Neural cell (in vitro differentiated cells): ENCODE data around the gene KCNA3. TPM values are rescaled to one million over a fixed set of nuclear protein-coding genes. Genes with fewer than 3 reads are reported as not detected.

Source experiments
- H2AFZ ChIP-seq: fragments of 200-600, 300-800 bp; sonication (generic), shearing (Covaris generic); 2 replicates; pipeline ENCODE4 v1.6.0; 2014; ENCODE audit warnings: low read depth, mild to moderate bottlenecking, antibody characterized with exemption, low read length, moderate library complexity
- H3F3A ChIP-seq: fragments of 200-600 bp; shearing (Covaris generic); 2 replicates; pipeline ENCODE4 v1.6.1; 2016; ENCODE audit warnings: mild to moderate bottlenecking, moderate library complexity, mixed read lengths, antibody characterized with exemption, low read length; ENCODE audit not compliant: insufficient read depth, poor library complexity, severe bottlenecking
- H3K27ac ChIP-seq: fragments of 200-600, 300-800 bp; sonication (generic), shearing (Covaris generic); 2 replicates; pipeline ENCODE4 v1.5.1; 2014; ENCODE audit warnings: mild to moderate bottlenecking, low read length, moderate library complexity
- H3K27me3 ChIP-seq: fragments of 300-800, 200-600 bp; sonication (generic), shearing (Covaris generic); 2 replicates; pipeline ENCODE4 v1.6.0; 2014; ENCODE audit warnings: mild to moderate bottlenecking, low read depth, low read length, moderate library complexity; ENCODE audit not compliant: insufficient read depth
- H3K36me3 ChIP-seq: fragments of 300-800, 200-600 bp; sonication (generic), shearing (Covaris generic); 2 replicates; pipeline ENCODE4 v1.5.1; 2014; ENCODE audit warnings: mild to moderate bottlenecking, antibody characterized with exemption, low read length, moderate library complexity; ENCODE audit not compliant: insufficient read depth
- H3K4me2 ChIP-seq: fragments of 300-800, 200-600 bp; sonication (generic), shearing (Covaris generic); 2 replicates; pipeline ENCODE4 v1.6.0; 2014; ENCODE audit warnings: mild to moderate bottlenecking, low read length
- H3K4me3 ChIP-seq: fragments of 300-800, 200-600 bp; sonication (generic), shearing (Covaris generic); 2 replicates; pipeline ENCODE4 v1.5.1; 2014; ENCODE audit warnings: mild to moderate bottlenecking, low read length, moderate library complexity
- H3K79me2 ChIP-seq: fragments of 200-600 bp; shearing (Covaris generic); replicated peaks from 2 replicates; pipeline ENCODE4 v1.6.0; 2014; ENCODE audit warnings: mild to moderate bottlenecking, low read length, moderate library complexity; ENCODE audit not compliant: insufficient read depth
- H3K9ac ChIP-seq: fragments of 300-800, 200-600 bp; sonication (generic), shearing (Covaris generic); 2 replicates; pipeline ENCODE4 v1.6.1; 2016; ENCODE audit warnings: mild to moderate bottlenecking, low read length, mixed read lengths
- H3K9me2 ChIP-seq: fragments of 200-600 bp; shearing (Covaris generic); 2 replicates; pipeline ENCODE4 v1.6.1; 2016; ENCODE audit warnings: mild to moderate bottlenecking, low read length, mixed read lengths; ENCODE audit not compliant: insufficient read depth
- H3K9me3 ChIP-seq: fragments of 200-600, 300-800 bp; sonication (generic), shearing (Covaris generic); 2 replicates; pipeline ENCODE4 v1.6.1; 2016; ENCODE audit warnings: mild to moderate bottlenecking, mixed run types, low read length, moderate library complexity, mixed read lengths
- H4K20me1 ChIP-seq: fragments of 200-600 bp; shearing (Covaris generic); 2 replicates; pipeline ENCODE4 v1.6.1; 2016; ENCODE audit warnings: mild to moderate bottlenecking, mixed run types; ENCODE audit not compliant: insufficient read depth
- EP300 ChIP-seq: fragments of 450-650 bp; conservative IDR thresholded peaks from 2 replicates; pipeline ENCODE4 v1.6.1; 2014; ENCODE audit warnings: antibody characterized with exemption, mild to moderate bottlenecking, moderate library complexity; ENCODE audit not compliant: poor library complexity, severe bottlenecking
- EZH2 ChIP-seq: fragments of 200-600, 300-800 bp; shearing (Covaris generic), sonication (generic); IDR thresholded peaks from 2 replicates; pipeline ENCODE4 v1.6.1; 2014; ENCODE audit warnings: antibody characterized with exemption, low read length, borderline replicate concordance, mild to moderate bottlenecking; ENCODE audit not compliant: insufficient read depth, poor library complexity, severe bottlenecking
- MXI1 ChIP-seq: fragments of 450-650 bp; conservative IDR thresholded peaks from 2 replicates; pipeline ENCODE4 v1.6.1; 2014; ENCODE audit warnings: antibody characterized with exemption, mild to moderate bottlenecking; ENCODE audit not compliant: poor library complexity, severe bottlenecking
- POLR2AphosphoS5 ChIP-seq: IDR thresholded peaks from 2 replicates; pipeline ENCODE4 v1.6.1; 2012
- RAD21 ChIP-seq: fragments of 450-650 bp; conservative IDR thresholded peaks from 2 replicates; pipeline ENCODE4 v1.6.1; 2014; ENCODE audit warnings: antibody characterized with exemption, mild to moderate bottlenecking, moderate library complexity
- SMC3 ChIP-seq: fragments of 450-650 bp; conservative IDR thresholded peaks from 2 replicates; pipeline ENCODE4 v1.6.1; 2014; ENCODE audit warnings: antibody characterized with exemption, mild to moderate bottlenecking, moderate library complexity; ENCODE audit not compliant: poor library complexity
- TAF1 ChIP-seq: IDR thresholded peaks from 2 replicates; pipeline ENCODE4 v1.6.1; 2012; ENCODE audit warnings: low read depth
- polyA plus RNA-seq: library from polyadenylated mRNA; depleted of rRNA; stranded (reverse); fragments of >200 nt; gene quantifications from 2 replicates; pipeline ENCODE4 v1.2.3, GENCODE V29; 2014
- TF ChIP-seq, protein P1 (sequence below): fragments of 450-650 bp; IDR thresholded peaks from 2 replicates; pipeline ENCODE4 v1.5.1; 2014; ENCODE audit warnings: antibody characterized with exemption, mild to moderate bottlenecking, moderate library complexity; ENCODE audit not compliant: poor library complexity, severe bottlenecking
- TF ChIP-seq, protein P2 (sequence below): IDR thresholded peaks from 2 replicates; pipeline ENCODE4 v1.6.1; 2012; ENCODE audit warnings: borderline replicate concordance

The KCNA3 gene
- polyA plus RNA-seq, 1 donor from 2014 or later, result 5.6 TPM

DNA sequence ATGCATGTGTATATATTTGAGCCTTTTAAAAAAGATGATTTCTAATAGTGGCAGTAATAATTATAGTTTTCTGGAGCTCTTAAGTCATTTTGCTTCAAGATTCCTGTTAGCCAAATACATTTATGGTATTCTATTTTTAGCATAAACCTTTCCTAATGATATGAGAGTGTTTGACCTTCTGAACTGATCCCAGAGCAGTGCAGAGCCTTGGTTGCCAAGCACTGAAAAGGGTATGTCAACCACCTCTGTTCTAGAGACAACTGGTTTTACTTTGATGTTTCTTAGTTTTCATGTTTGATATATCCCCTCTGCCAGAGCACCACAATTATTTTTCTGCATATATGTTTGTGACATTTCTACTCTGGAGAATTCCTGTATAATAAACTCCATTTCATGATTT, 15.1 kb upstream of the KCNA3 start:
- no peaks in the 10 kb centered on the region for H3K79me2 ChIP-seq
- H3F3A ChIP-seq, result no peaks in the 10 kb centered on the region
- H4K20me1 ChIP-seq, result no peaks in the 10 kb centered on the region
- no peak overlapping the region for H3K9ac ChIP-seq
- H3K9me3 ChIP-seq, result no peaks in the 10 kb centered on the region
- no peaks in the 10 kb centered on the region for H3K27me3 ChIP-seq
- H3K27ac ChIP-seq, result no peak overlapping the region
- TF ChIP-seq RAD21, result no peak
- TF ChIP-seq, protein P1, sequence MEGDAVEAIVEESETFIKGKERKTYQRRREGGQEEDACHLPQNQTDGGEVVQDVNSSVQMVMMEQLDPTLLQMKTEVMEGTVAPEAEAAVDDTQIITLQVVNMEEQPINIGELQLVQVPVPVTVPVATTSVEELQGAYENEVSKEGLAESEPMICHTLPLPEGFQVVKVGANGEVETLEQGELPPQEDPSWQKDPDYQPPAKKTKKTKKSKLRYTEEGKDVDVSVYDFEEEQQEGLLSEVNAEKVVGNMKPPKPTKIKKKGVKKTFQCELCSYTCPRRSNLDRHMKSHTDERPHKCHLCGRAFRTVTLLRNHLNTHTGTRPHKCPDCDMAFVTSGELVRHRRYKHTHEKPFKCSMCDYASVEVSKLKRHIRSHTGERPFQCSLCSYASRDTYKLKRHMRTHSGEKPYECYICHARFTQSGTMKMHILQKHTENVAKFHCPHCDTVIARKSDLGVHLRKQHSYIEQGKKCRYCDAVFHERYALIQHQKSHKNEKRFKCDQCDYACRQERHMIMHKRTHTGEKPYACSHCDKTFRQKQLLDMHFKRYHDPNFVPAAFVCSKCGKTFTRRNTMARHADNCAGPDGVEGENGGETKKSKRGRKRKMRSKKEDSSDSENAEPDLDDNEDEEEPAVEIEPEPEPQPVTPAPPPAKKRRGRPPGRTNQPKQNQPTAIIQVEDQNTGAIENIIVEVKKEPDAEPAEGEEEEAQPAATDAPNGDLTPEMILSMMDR, result no peak
- no peak for TF ChIP-seq POLR2AphosphoS5
- no peak for TF ChIP-seq TAF1
- TF ChIP-seq, protein P2, sequence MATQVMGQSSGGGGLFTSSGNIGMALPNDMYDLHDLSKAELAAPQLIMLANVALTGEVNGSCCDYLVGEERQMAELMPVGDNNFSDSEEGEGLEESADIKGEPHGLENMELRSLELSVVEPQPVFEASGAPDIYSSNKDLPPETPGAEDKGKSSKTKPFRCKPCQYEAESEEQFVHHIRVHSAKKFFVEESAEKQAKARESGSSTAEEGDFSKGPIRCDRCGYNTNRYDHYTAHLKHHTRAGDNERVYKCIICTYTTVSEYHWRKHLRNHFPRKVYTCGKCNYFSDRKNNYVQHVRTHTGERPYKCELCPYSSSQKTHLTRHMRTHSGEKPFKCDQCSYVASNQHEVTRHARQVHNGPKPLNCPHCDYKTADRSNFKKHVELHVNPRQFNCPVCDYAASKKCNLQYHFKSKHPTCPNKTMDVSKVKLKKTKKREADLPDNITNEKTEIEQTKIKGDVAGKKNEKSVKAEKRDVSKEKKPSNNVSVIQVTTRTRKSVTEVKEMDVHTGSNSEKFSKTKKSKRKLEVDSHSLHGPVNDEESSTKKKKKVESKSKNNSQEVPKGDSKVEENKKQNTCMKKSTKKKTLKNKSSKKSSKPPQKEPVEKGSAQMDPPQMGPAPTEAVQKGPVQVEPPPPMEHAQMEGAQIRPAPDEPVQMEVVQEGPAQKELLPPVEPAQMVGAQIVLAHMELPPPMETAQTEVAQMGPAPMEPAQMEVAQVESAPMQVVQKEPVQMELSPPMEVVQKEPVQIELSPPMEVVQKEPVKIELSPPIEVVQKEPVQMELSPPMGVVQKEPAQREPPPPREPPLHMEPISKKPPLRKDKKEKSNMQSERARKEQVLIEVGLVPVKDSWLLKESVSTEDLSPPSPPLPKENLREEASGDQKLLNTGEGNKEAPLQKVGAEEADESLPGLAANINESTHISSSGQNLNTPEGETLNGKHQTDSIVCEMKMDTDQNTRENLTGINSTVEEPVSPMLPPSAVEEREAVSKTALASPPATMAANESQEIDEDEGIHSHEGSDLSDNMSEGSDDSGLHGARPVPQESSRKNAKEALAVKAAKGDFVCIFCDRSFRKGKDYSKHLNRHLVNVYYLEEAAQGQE, result no peak
- no peak for TF ChIP-seq SMC3
- TF ChIP-seq MXI1, result no peak
- TF ChIP-seq EP300, result no peak
- TF ChIP-seq EZH2, result no peak
- H3K4me2 ChIP-seq, result no peak overlapping the region
- no peaks in the 10 kb centered on the region for H3K9me2 ChIP-seq
- no peak overlapping the region for H2AFZ ChIP-seq
- H3K4me3 ChIP-seq, result no peak overlapping the region
- no peaks in the 10 kb centered on the region for H3K36me3 ChIP-seq

DNA sequence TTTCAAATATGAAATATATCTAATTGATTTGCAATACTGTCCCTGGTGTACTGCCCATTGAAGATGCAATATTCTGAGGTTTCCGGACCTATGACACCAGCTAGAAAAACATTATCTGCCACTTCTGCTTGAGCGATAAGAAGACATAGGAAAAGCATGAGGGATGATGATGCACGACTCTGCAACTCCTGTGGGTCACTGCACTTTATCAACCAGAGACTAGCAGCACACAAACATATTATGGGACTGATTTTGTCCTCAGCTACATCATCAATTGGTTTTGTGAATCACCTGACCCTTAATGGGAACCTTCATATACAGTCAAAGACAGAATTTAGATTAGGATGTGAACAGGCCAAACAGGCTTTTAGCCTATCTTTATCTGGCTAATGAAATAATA, 13.8 kb upstream of the KCNA3 start:
- Histone ChIP-seq H2AFZ (no peak overlapping the region), H3K9me2 (no peaks in the 10 kb centered on the region), H3K9me3 (no peaks in the 10 kb centered on the region), H3K79me2 (no peaks in the 10 kb centered on the region), H3K36me3 (no peaks in the 10 kb centered on the region), H3F3A (no peaks in the 10 kb centered on the region), H4K20me1 (no peaks in the 10 kb centered on the region), H3K9ac (no peak overlapping the region), H3K4me2 (no peak overlapping the region), H3K4me3 (no peak overlapping the region), H3K27ac (no peak overlapping the region), H3K27me3 (no peaks in the 10 kb centered on the region)
- TF ChIP-seq RAD21 (no peak), TAF1 (no peak), EZH2 (no peak), POLR2AphosphoS5 (no peak), MXI1 (no peak), SMC3 (no peak), EP300 (no peak)
- TF ChIP-seq, protein P1, result no peak
- TF ChIP-seq, protein P2, result no peak
